AG04450 (cell line): Measurements from ENCODE around the gene VPS11. TPM values are rescaled to one million over a fixed set of nuclear protein-coding genes. Genes with fewer than 3 reads are reported as not detected.
"Not testable (repeated sequence)": the region's sequence is repeated elsewhere in the genome, so short reads cannot be mapped to it uniquely, and the experiment has no call there.

Source experiments
- CTCF ChIA-PET: fragments of 300-600, 350-600 bp; formaldehyde crosslinking; extraction: SDS; loops from one replicate; lab custom pipeline; 2022; ENCODE audit warnings: antibody characterized with exemption, inconsistent platforms; lab: Charles Lee
- POLR2A ChIA-PET: fragments of 350-600 bp; formaldehyde crosslinking; extraction: SDS; loops from one replicate; lab custom pipeline; 2021; ENCODE audit warnings: antibody characterized with exemption, inconsistent platforms; lab: Yijun Ruan, JAX
- DNase-seq: peaks from one replicate; pipeline ENCODE4 v3.0.0-alpha.2; 2011; ENCODE audit warnings: low read depth, low spot score
- H3K27ac ChIP-seq: one replicate; pipeline ENCODE4 v1.5.1; 2012; ENCODE audit warnings: low read depth, low read length, control low read depth
- H3K27me3 ChIP-seq: one replicate; pipeline ENCODE4 v1.6.0; 2012; ENCODE audit warnings: low read length; ENCODE audit not compliant: control insufficient read depth, insufficient read depth
- H3K4me3 ChIP-seq: 2 replicates; pipeline ENCODE4 v1.5.1; 2011; ENCODE audit warnings: mild to moderate bottlenecking, low read depth, low read length, control low read depth
- H3K9me3 ChIP-seq: 2 replicates; pipeline ENCODE4 v1.5.1; 2012; ENCODE audit warnings: low read length; ENCODE audit not compliant: control insufficient read depth, insufficient read depth
- polyA plus RNA-seq: library from polyadenylated mRNA; depleted of rRNA; stranded (reverse); fragments of >200 nt; gene quantifications from 2 replicates; pipeline ENCODE4 v1.2.3, GENCODE V29; 2011
- TF ChIP-seq, protein P1 (sequence below): IDR thresholded peaks from 2 replicates; pipeline ENCODE4 v1.5.1; 2011; ENCODE audit warnings: low read depth, low read length, control low read depth, inconsistent platforms

VPS11 gene
- polyA plus RNA-seq, 1 experiment = 9.9 TPM

DNA sequence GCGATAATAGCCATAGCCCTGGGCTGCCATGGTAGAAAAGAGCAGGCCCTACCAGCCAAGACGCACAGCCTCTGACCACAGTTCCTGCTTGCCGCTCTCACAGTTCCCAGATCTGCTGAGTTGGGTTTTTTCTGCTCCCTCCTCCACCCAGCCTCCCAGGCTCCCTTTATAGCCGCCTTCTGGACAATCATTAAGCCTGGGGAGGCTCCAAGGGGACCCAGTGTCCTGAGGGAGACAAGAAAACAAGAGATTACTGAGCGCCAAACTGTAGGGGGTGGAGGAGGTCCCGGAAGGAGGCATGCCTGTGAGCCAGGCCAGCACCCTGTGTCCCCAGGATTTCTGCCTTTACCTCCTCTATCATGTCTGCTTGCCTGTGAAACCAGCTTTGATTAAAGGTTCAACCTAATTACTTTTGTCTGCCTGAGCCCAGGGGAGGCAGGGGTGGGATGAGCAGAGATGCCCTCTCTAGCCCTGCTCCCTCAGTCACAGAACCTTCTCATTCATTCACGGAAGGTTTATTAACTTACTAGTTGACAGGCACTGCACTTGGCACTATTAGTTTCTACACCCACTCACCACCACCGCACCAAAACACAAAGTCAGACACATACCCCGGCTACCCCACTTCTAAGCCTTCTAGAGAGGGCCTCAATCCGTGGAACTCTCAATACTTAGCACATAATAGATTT is 38.1 kb upstream of the VPS11 start:
- ChIA-PET POLR2A (interaction anchor here (1.0 kb wide), 1 partner anchor 10 kb away, joined by 3 read pairs; the partner anchor contains the start of gene TRAPPC4), CTCF (interaction anchor here (0.9 to 1.1 kb wide), 2 partner anchors 56 to 59 kb away, joined by 3 to 4 read pairs; no protein-coding TSS in a partner anchor)
- H3K4me3 ChIP-seq = peak overlapping the region; percentile 89
- H3K9me3 ChIP-seq = no peaks in the 10 kb centered on the region; the same call in 1 of the 2 replicates
- DNase-seq = no peak
- no peak overlapping the region for H3K27ac ChIP-seq
- TF ChIP-seq, protein P1, sequence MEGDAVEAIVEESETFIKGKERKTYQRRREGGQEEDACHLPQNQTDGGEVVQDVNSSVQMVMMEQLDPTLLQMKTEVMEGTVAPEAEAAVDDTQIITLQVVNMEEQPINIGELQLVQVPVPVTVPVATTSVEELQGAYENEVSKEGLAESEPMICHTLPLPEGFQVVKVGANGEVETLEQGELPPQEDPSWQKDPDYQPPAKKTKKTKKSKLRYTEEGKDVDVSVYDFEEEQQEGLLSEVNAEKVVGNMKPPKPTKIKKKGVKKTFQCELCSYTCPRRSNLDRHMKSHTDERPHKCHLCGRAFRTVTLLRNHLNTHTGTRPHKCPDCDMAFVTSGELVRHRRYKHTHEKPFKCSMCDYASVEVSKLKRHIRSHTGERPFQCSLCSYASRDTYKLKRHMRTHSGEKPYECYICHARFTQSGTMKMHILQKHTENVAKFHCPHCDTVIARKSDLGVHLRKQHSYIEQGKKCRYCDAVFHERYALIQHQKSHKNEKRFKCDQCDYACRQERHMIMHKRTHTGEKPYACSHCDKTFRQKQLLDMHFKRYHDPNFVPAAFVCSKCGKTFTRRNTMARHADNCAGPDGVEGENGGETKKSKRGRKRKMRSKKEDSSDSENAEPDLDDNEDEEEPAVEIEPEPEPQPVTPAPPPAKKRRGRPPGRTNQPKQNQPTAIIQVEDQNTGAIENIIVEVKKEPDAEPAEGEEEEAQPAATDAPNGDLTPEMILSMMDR = no peak
- no peaks in the 10 kb centered on the region for H3K27me3 ChIP-seq

DNA sequence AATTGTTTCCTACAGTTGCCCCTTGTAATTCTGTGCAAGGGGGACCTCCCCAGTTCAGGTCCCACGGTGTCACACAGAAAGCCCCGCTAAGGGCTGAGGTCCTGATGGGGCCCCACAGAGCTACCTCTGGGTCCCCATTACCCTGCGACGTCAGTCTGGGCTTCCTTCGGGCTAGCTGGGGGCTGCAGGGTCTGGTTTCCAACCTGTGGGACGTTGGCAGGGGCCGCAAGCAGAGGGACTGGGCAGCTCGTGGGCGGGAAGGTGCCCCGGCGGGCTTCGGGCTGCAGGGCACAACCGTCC is 37.6 kb upstream of the VPS11 start:
- H3K9me3 ChIP-seq = no peaks in the 10 kb centered on the region; the same call in 1 of the 2 replicates
- DNase-seq = no peak
- TF ChIP-seq, protein P1 = no peak
- no peak overlapping the region for H3K27ac ChIP-seq
- POLR2A ChIA-PET = interaction anchor here (1.0 kb wide), 1 partner anchor 11 kb away, joined by 3 read pairs; the partner anchor contains the start of gene TRAPPC4
- CTCF ChIA-PET = interaction anchor here (0.9 to 1.1 kb wide), 2 partner anchors 55 to 59 kb away, joined by 3 to 4 read pairs; no protein-coding TSS in a partner anchor
- H3K4me3 ChIP-seq = peak overlapping the region; percentile 89
- H3K27me3 ChIP-seq = no peaks in the 10 kb centered on the region

DNA sequence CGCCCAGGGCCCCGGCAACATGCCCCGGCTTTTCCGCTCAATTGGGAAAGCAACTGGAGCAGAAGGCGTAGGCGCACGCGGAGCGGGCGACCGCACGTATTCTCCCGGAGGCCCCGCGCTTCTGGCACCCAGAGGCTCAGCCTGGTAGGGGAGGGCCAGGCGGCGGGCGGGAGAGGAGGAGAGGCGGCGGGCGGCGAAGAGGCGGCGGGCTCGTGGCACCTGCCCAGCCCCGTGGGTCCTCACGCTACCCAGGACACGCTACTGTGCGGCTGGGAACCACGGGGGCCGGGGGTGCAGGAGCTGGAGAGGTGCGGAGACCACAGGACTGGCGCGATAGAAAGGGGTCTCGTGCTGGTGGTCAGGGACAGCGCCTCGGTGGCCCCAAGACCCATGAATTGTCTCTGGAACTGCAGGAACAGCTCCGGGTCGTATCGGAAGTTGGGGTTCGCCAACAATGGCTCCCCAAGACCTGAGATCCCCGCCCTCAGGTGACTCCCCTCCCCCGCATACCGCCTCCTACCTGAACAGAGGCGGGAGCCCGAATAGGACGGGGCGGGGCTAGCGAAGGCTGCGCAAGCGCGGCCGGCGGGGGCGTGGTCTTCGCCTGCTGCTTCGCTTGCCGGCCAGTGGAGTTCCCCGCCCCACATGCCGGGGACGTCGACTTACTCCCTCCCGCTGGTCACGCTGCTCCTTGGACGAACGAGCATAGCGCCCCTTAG is 37.1 kb upstream of the VPS11 start, which contains the start of gene SLC37A4:
Gene SLC37A4, minus strand, starts transcription at position 549 of the 719 bp plus-strand sequence.
- peak; percentile 91 for DNase-seq
- no peaks in the 10 kb centered on the region for H3K27me3 ChIP-seq
- TF ChIP-seq, protein P1 = no peak
- H3K9me3 ChIP-seq = no peaks in the 10 kb centered on the region; the same call in 1 of the 2 replicates
- CTCF ChIA-PET = interaction anchor here (0.6 to 1.5 kb wide), 7 partner anchors 11 to 166 kb away, joined by 3 to 17 read pairs (median 4); partner anchors contain the start of genes TRAPPC4 and VPS11
- POLR2A ChIA-PET = interaction anchor here (1.0 kb wide), 1 partner anchor 11 kb away, joined by 3 read pairs; the partner anchor contains the start of gene TRAPPC4
- H3K27ac ChIP-seq = no peak within 1 kb of the TSS
- peak within 1 kb of the TSS; percentile 89 for H3K4me3 ChIP-seq

DNA sequence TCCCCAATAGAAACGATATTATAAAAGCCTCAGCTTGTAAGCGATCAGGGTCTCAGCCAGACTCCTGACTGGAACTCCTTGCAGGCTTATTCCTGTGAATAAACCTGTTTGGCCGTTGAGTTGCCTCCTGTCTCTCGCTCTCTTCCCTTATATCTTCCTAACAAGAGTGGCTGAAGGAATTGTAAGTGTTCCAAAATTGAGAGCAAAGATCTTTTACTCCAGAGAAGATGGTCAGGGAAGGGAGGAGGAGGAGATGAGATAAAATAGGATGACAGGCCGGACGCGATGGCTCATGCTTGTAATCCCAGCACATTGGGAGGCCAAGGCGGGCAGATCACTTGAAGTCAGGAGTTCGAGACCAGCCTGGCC is 35.7 kb upstream of the VPS11 start:
- TF ChIP-seq, protein P1 = no peak
- DNase-seq = no peak
- no peak overlapping the region for H3K27ac ChIP-seq
- CTCF ChIA-PET = interaction anchor here (0.6 to 1.5 kb wide), 10 partner anchors 9 to 309 kb away, joined by 3 to 17 read pairs (median 4); partner anchors contain the start of genes C1QTNF5, HYOU1, TRAPPC4 and VPS11
- H3K9me3 ChIP-seq = no peaks in the 10 kb centered on the region; the same call in 1 of the 2 replicates
- no peak overlapping the region for H3K4me3 ChIP-seq
- POLR2A ChIA-PET = no interaction called here
- H3K27me3 ChIP-seq = no peaks in the 10 kb centered on the region

DNA sequence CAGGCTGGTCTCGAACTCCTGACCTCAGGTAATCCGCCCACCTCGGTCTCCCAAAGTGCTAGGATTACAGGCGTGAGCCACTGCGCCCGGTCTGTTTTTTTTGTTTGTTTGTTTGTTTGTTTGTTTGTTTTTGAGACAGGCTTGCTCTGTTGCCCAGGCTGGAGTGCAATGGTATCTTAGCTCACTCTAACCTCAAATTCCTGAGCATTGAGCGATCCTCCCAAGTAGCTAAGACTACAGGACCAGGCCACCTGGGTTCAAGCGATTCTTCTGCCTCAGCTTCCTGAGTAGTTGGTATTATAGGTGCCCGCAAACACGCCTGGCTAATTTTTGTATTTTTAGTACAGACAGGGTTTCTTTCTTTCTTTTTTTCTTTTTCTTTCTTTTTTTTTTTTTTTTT is 34.2 kb upstream of the VPS11 start:
- H3K27me3 ChIP-seq, H3K4me3 ChIP-seq, POLR2A ChIA-PET, H3K9me3 ChIP-seq, H3K27ac ChIP-seq, DNase-seq: not testable (repeated sequence)
- CTCF ChIA-PET = interaction anchor here (0.7 to 1.4 kb wide), 4 partner anchors 12 to 162 kb away, joined by 3 to 6 read pairs (median 3); no protein-coding TSS in a partner anchor
